ENCODE measurements around the gene GOSR2.

GRCh38 chr17:46910179-46910927, 12.6 kb upstream of the GOSR2 start:
- TF ChIP-seq, protein P1, sequence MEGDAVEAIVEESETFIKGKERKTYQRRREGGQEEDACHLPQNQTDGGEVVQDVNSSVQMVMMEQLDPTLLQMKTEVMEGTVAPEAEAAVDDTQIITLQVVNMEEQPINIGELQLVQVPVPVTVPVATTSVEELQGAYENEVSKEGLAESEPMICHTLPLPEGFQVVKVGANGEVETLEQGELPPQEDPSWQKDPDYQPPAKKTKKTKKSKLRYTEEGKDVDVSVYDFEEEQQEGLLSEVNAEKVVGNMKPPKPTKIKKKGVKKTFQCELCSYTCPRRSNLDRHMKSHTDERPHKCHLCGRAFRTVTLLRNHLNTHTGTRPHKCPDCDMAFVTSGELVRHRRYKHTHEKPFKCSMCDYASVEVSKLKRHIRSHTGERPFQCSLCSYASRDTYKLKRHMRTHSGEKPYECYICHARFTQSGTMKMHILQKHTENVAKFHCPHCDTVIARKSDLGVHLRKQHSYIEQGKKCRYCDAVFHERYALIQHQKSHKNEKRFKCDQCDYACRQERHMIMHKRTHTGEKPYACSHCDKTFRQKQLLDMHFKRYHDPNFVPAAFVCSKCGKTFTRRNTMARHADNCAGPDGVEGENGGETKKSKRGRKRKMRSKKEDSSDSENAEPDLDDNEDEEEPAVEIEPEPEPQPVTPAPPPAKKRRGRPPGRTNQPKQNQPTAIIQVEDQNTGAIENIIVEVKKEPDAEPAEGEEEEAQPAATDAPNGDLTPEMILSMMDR (IDR thresholded peaks at IDR 0.05): no peak
- TF ChIP-seq EP300 (IDR thresholded peaks at IDR 0.05): no peak
